ENCODE data around the gene LCN10. TPM values are rescaled to one million over a fixed set of nuclear protein-coding genes. Genes with fewer than 3 reads are reported as not detected.

The LCN10 gene
- total and polyA plus RNA-seq, 9 of the 15 experiments (the other 6 are each of a cell fraction or from before 2014, with no cell fraction given), result 0.10 to 0.21 (median 0.14) TPM; not detected in 6

DNA sequence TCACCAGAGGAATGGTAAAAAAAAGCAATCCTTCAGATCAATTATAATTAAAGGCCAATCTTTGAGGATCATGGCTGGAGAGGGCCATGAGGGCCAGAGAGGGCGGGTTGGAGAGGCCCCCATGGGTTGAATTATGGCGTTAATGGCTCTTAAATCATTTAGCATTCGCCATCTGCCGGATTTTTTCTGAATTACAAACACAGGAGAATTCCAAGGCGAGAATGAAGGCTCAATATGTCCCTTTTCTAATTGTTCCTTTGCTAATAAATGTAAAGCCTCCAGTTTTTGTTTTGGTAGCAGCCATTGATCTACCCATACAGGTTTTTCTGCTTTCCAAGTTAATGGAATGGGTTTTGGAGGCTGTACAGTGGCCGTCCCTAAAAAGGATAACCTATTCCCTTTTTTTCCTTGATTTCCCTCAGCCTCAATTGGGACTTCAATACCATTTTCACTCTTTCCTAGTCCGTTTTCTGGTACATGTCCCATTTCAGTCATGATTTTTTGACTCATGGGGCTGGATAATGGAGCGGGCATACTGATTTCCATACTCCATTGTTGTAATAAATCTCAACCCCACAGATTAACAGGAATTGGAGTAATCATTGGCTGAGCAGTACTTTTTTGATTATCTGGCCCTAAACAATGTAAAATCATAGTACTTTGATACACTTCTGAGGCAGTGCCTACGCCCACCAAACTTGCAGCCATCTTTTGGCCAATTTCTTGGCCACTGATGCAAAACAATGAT, 41.7 kb upstream of the LCN10 start (continued):
- TF ChIP-seq, protein P1, sequence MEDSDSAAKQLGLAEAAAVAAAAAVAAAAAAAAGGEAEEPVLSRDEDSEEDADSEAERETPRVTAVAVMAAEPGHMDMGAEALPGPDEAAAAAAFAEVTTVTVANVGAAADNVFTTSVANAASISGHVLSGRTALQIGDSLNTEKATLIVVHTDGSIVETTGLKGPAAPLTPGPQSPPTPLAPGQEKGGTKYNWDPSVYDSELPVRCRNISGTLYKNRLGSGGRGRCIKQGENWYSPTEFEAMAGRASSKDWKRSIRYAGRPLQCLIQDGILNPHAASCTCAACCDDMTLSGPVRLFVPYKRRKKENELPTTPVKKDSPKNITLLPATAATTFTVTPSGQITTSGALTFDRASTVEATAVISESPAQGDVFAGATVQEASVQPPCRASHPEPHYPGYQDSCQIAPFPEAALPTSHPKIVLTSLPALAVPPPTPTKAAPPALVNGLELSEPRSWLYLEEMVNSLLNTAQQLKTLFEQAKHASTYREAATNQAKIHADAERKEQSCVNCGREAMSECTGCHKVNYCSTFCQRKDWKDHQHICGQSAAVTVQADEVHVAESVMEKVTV (CRISPR knock-in tag; IDR thresholded peaks at IDR 0.05), result peak; percentile 41
- TF ChIP-seq CREM (IDR thresholded peaks at IDR 0.05; ENCODE audit: low read depth) (no peak), NCOR1 (IDR thresholded peaks at IDR 0.05) (no peak), U2AF1 (optimal IDR thresholded peaks at IDR 0.05; ENCODE audit: low read depth, low read length) (no peak), ZNF311 (CRISPR knock-in tag; IDR thresholded peaks at IDR 0.05) (0 out of 2 replicates have a peak, but pooled peaks have one; percentile 21), CBX3 (IDR thresholded peaks at IDR 0.05; ENCODE audit: borderline replicate concordance in 1 of 2, low read length in 2 of 2) (no peak), PHF8 (IDR thresholded peaks at IDR 0.05; ENCODE audit: borderline replicate concordance, low read length) (no peak), ZKSCAN8 (CRISPR knock-in tag; IDR thresholded peaks at IDR 0.05) (0 out of 2 replicates have a peak, but pooled peaks have one; percentile 34), ZNF444 (CRISPR knock-in tag; IDR thresholded peaks at IDR 0.05) (no peak), TAF1 (IDR thresholded peaks at IDR 0.05; ENCODE audit: control insufficient read depth, extremely low read depth, insufficient read depth, low read length, severe bottlenecking) (no peak), SMAD4 (CRISPR knock-in tag; conservative IDR thresholded peaks at IDR 0.05) (0 out of 2 replicates have a peak, but pooled peaks have one; percentile 33), ZNF561 (CRISPR knock-in tag; conservative IDR thresholded peaks at IDR 0.05) (no peak)
- TF ChIP-seq, protein P2, sequence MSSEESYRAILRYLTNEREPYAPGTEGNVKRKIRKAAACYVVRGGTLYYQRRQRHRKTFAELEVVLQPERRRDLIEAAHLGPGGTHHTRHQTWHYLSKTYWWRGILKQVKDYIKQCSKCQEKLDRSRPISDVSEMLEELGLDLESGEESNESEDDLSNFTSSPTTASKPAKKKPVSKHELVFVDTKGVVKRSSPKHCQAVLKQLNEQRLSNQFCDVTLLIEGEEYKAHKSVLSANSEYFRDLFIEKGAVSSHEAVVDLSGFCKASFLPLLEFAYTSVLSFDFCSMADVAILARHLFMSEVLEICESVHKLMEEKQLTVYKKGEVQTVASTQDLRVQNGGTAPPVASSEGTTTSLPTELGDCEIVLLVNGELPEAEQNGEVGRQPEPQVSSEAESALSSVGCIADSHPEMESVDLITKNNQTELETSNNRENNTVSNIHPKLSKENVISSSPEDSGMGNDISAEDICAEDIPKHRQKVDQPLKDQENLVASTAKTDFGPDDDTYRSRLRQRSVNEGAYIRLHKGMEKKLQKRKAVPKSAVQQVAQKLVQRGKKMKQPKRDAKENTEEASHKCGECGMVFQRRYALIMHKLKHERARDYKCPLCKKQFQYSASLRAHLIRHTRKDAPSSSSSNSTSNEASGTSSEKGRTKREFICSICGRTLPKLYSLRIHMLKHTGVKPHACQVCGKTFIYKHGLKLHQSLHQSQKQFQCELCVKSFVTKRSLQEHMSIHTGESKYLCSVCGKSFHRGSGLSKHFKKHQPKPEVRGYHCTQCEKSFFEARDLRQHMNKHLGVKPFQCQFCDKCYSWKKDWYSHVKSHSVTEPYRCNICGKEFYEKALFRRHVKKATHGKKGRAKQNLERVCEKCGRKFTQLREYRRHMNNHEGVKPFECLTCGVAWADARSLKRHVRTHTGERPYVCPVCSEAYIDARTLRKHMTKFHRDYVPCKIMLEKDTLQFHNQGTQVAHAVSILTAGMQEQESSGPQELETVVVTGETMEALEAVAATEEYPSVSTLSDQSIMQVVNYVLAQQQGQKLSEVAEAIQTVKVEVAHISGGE (CRISPR knock-in tag; IDR thresholded peaks at IDR 0.05), result peak in 1 of 3 experiments; percentile 43; a peak in 1 of 6 replicates
- TF ChIP-seq, protein P3, sequence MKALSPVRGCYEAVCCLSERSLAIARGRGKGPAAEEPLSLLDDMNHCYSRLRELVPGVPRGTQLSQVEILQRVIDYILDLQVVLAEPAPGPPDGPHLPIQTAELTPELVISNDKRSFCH (CRISPR knock-in tag; IDR thresholded peaks at IDR 0.05), result no peak
- TF ChIP-seq, protein P3 (tag; IDR thresholded peaks at IDR 0.05), result peak; percentile 79; the same call in 1 of the 2 replicates
- TF ChIP-seq, protein P4, sequence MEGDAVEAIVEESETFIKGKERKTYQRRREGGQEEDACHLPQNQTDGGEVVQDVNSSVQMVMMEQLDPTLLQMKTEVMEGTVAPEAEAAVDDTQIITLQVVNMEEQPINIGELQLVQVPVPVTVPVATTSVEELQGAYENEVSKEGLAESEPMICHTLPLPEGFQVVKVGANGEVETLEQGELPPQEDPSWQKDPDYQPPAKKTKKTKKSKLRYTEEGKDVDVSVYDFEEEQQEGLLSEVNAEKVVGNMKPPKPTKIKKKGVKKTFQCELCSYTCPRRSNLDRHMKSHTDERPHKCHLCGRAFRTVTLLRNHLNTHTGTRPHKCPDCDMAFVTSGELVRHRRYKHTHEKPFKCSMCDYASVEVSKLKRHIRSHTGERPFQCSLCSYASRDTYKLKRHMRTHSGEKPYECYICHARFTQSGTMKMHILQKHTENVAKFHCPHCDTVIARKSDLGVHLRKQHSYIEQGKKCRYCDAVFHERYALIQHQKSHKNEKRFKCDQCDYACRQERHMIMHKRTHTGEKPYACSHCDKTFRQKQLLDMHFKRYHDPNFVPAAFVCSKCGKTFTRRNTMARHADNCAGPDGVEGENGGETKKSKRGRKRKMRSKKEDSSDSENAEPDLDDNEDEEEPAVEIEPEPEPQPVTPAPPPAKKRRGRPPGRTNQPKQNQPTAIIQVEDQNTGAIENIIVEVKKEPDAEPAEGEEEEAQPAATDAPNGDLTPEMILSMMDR (IDR thresholded peaks at IDR 0.05 in 2 of 3, conservative IDR thresholded peaks at IDR 0.05 in 1 of 3; ENCODE audit: insufficient read depth in 2 of 3, low read depth in 1 of 3, low read length in 3 of 3), result peak; percentile 50 to 62 (median 54)
